ENCODE measurements around the gene ICAM2. TPM values are rescaled to one million over a fixed set of nuclear protein-coding genes. Genes with fewer than 3 reads are reported as not detected.

The ICAM2 gene
- total and polyA plus RNA-seq, 2 donors (not counting 1 experiment from before 2014, with no cell fraction given) = 48.7 to 149 TPM

GRCh38 chr17:64037180-64037579 lies 16.7 kb upstream of the ICAM2 start:
- Mint-ChIP-seq H3K27me3 (no peaks in the 10 kb centered on the region), H3K4me1 (no peaks in the 10 kb centered on the region), H3K27ac (no peak overlapping the region), H3K9me3 (ENCODE audit: insufficient read depth) (no peaks in the 10 kb centered on the region), H3K4me3 (no peak overlapping the region)
- no peak overlapping the region for H3K27ac ChIP-seq (ENCODE audit: low read length in 2 of 2)
- no peaks in the 10 kb centered on the region for H3K4me1 ChIP-seq (ENCODE audit: control insufficient read depth in 2 of 2, insufficient read depth in 2 of 2, low read length in 2 of 2)
- POLR2A ChIA-PET = no interaction called here
- no peaks in the 10 kb centered on the region for H3K36me3 ChIP-seq (replicated peaks in 1 of 2; ENCODE audit: control extremely low read depth in 1 of 2, control insufficient read depth in 1 of 2, extremely low read depth in 1 of 2, insufficient read depth in 2 of 2, low read length in 1 of 2)
- no peak overlapping the region for H3K4me3 ChIP-seq (ENCODE audit: control extremely low read depth in 1 of 5, extremely low read depth in 1 of 5, insufficient read depth in 1 of 5, low read depth in 2 of 5, low read length in 4 of 5)
- intact Hi-C loops (cut with micrococcal nuclease) = no loop called here
- CTCF ChIA-PET = interaction anchor here (2.0 kb wide), 1 partner anchor 9 kb away, joined by 11 read pairs; no protein-coding TSS in a partner anchor
- H3K9me3 ChIP-seq (ENCODE audit: control extremely low read depth in 1 of 3, control insufficient read depth in 2 of 3, insufficient read depth in 1 of 3, low read length in 2 of 3) = no peaks in the 10 kb centered on the region
- H3K27me3 ChIP-seq (replicated peaks in 1 of 4; ENCODE audit: control extremely low read depth in 1 of 4, control insufficient read depth in 3 of 4, insufficient read depth in 4 of 4, low read length in 3 of 4) = no peaks in the 10 kb centered on the region
- H2AFZ ChIP-seq (ENCODE audit: insufficient read depth, low read depth, low read length, poor library complexity, severe bottlenecking) = no peak overlapping the region
- H3K79me2 ChIP-seq (ENCODE audit: control insufficient read depth, insufficient read depth, low read length) = no peaks in the 10 kb centered on the region
- no peak overlapping the region for H3K4me2 ChIP-seq (replicated peaks; ENCODE audit: low read depth, low read length, poor library complexity, severe bottlenecking)
- no peak for TF ChIP-seq CTCF (IDR thresholded peaks at IDR 0.05)
- no peak for TF ChIP-seq EZH2 (IDR thresholded peaks at IDR 0.05; ENCODE audit: borderline replicate concordance, insufficient read depth, low read depth, low read length, poor library complexity, severe bottlenecking)
- WGBS (ENCODE audit: insufficient coverage) = 88% methylated on average over 6 of the region's 6 CpGs
- H3K9ac ChIP-seq (ENCODE audit: low read length) = no peak overlapping the region
- DNase-seq (no peak), ATAC-seq (ENCODE audit: low read depth) (no peak)
- H4K20me1 ChIP-seq (ENCODE audit: control insufficient read depth, insufficient read depth, low read length, poor library complexity, severe bottlenecking) = no peaks in the 10 kb centered on the region

- no peak overlapping the region for H3K27ac ChIP-seq (ENCODE audit: low read length in 2 of 2)
- no peaks in the 10 kb centered on the region for H3K4me1 ChIP-seq (ENCODE audit: control insufficient read depth in 2 of 2, insufficient read depth in 2 of 2, low read length in 2 of 2)
- TF ChIP-seq EZH2 (IDR thresholded peaks at IDR 0.05; ENCODE audit: borderline replicate concordance, insufficient read depth, low read depth, low read length, poor library complexity, severe bottlenecking) (no peak), CTCF (IDR thresholded peaks at IDR 0.05) (no peak)
- no peaks in the 10 kb centered on the region for H3K27me3 Mint-ChIP-seq
- no peaks in the 10 kb centered on the region for H3K4me1 Mint-ChIP-seq
- H3K4me3 Mint-ChIP-seq = no peak overlapping the region
- H3K36me3 ChIP-seq (replicated peaks in 1 of 2; ENCODE audit: control extremely low read depth in 1 of 2, control insufficient read depth in 1 of 2, extremely low read depth in 1 of 2, insufficient read depth in 2 of 2, low read length in 1 of 2) = no peaks in the 10 kb centered on the region
- H2AFZ ChIP-seq (ENCODE audit: insufficient read depth, low read depth, low read length, poor library complexity, severe bottlenecking) = no peak overlapping the region
- no peak overlapping the region for H3K27ac Mint-ChIP-seq
- H3K9ac ChIP-seq (ENCODE audit: low read length) = no peak overlapping the region
- H3K27me3 ChIP-seq (replicated peaks in 1 of 4; ENCODE audit: control extremely low read depth in 1 of 4, control insufficient read depth in 3 of 4, insufficient read depth in 4 of 4, low read length in 3 of 4) = no peaks in the 10 kb centered on the region
- ChIA-PET CTCF (interaction anchor here (1.4 to 2.0 kb wide), 2 partner anchors 8 to 98 kb away, joined by 6 to 11 read pairs; no protein-coding TSS in a partner anchor), POLR2A (no interaction called here)
- no peaks in the 10 kb centered on the region for H3K9me3 Mint-ChIP-seq (ENCODE audit: insufficient read depth)
- DNase-seq (no peak), ATAC-seq (ENCODE audit: low read depth) (no peak)
- no peaks in the 10 kb centered on the region for H3K79me2 ChIP-seq (ENCODE audit: control insufficient read depth, insufficient read depth, low read length)
- intact Hi-C loops (cut with micrococcal nuclease) = no loop called here
- no peak overlapping the region for H3K4me3 ChIP-seq (ENCODE audit: control extremely low read depth in 1 of 5, extremely low read depth in 1 of 5, insufficient read depth in 1 of 5, low read depth in 2 of 5, low read length in 4 of 5)
- no peak overlapping the region for H3K4me2 ChIP-seq (replicated peaks; ENCODE audit: low read depth, low read length, poor library complexity, severe bottlenecking)
- 91% methylated on average over 9 of the region's 14 CpGs for WGBS (ENCODE audit: insufficient coverage)
- H4K20me1 ChIP-seq (ENCODE audit: control insufficient read depth, insufficient read depth, low read length, poor library complexity, severe bottlenecking) = no peaks in the 10 kb centered on the region
- H3K9me3 ChIP-seq (ENCODE audit: control extremely low read depth in 1 of 3, control insufficient read depth in 2 of 3, insufficient read depth in 1 of 3, low read length in 2 of 3) = no peaks in the 10 kb centered on the region
Observed at GRCh38 chr17:64036198-64036922, 15.9 kb upstream of the ICAM2 start.
